Peyer's patch (tissue), 4 donors: Measurements from ENCODE around the gene ST7. TPM values are rescaled to one million over a fixed set of nuclear protein-coding genes. Genes with fewer than 3 reads are reported as not detected.
A peak's percentile ranks its signal among the peaks of the same experiment; 100 is the strongest.

Experiments
- DNase-seq, 3 donors: peaks; one replicate each; pipeline ENCODE4 v3.0.0-alpha.2; 2017 to 2019
- H3K27ac ChIP-seq, 4 donors: fragments of 200-600 bp; sonication (generic); one replicate each; pipeline ENCODE4 v1.5.1; 2016 to 2019
- H3K27me3 ChIP-seq, 2 donors: fragments of 200-600 bp; sonication (generic); one replicate each; pipeline ENCODE4 v1.5.1; 2019
- H3K36me3 ChIP-seq, 3 donors: fragments of 200-600 bp; sonication (generic); one replicate each; pipeline ENCODE4 v1.5.1; 2016 to 2019
- H3K4me1 ChIP-seq, 4 donors: fragments of 200-600 bp; sonication (generic); one replicate each; pipeline ENCODE4 v1.5.1; 2016 to 2019
- H3K4me3 ChIP-seq, 4 donors: fragments of 200-600 bp; sonication (generic); 1 replicate in 3 of 4; 2 replicates in 1 of 4; pipeline ENCODE4 v1.5.1; 2016 to 2019; ENCODE audit warnings: mild to moderate bottlenecking in 1 of 4
- H3K9me3 ChIP-seq, 4 donors: fragments of 200-600 bp; sonication (generic); one replicate each; pipeline ENCODE4 v1.5.1; 2016 to 2019; ENCODE audit warnings: mild to moderate bottlenecking in 1 of 4
- POLR2A ChIP-seq, 2 donors: fragments of 450-650 bp; IDR thresholded peaks; one replicate each; pipeline ENCODE4 v1.5.1; 2017; ENCODE audit warnings: antibody characterized with exemption in 2 of 2, mild to moderate bottlenecking in 2 of 2, moderate library complexity in 2 of 2
- total RNA-seq, 4 donors: library from RNA; depleted of rRNA; stranded (reverse); fragments of >200 nt; gene quantifications; one replicate each; pipeline ENCODE4 v1.1.0, GENCODE V29; 2016
- TF ChIP-seq, protein P1 (sequence below), 6 experiments: fragments of 450-650 bp in 4 of 6; fragments of 200-600 bp in 2 of 6; sonication (generic) in 1 of 6; IDR thresholded peaks; one replicate each; pipeline ENCODE4 v1.5.1; 2017 to 2019; ENCODE audit warnings: antibody characterized with exemption in 6 of 6, mild to moderate bottlenecking in 3 of 6, moderate library complexity in 1 of 6

ST7 gene
- total RNA-seq, 4 donors from 2014 or later = 26.8 to 39.6 (median 29.8) TPM

DNA sequence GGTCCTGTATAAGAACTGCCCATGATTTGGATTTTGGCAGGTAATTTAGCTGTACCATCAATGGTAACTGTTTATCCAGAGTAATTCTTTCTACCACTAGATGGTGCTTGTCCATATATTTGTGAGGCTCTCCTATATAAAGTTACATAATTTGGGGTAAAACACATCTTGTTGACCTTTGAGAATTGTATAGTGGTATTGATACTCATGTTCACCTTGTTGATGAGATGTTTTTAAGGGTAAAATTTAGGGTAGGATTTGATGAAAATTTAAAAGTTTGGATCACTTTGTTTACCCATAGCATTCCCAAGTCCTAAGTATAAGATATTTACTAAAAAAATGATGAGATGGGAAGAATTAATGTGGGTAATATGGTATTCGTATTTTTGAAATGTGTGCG is 31.6 kb downstream of the ST7 start:
- Histone ChIP-seq H3K9me3 (no peaks in the 10 kb centered on the region), H3K4me1 (no peaks in the 10 kb centered on the region), H3K4me3 (no peak overlapping the region), H3K27me3 (no peaks in the 10 kb centered on the region), H3K36me3 (no peaks in the 10 kb centered on the region), H3K27ac (no peak overlapping the region)
- TF ChIP-seq, protein P1, sequence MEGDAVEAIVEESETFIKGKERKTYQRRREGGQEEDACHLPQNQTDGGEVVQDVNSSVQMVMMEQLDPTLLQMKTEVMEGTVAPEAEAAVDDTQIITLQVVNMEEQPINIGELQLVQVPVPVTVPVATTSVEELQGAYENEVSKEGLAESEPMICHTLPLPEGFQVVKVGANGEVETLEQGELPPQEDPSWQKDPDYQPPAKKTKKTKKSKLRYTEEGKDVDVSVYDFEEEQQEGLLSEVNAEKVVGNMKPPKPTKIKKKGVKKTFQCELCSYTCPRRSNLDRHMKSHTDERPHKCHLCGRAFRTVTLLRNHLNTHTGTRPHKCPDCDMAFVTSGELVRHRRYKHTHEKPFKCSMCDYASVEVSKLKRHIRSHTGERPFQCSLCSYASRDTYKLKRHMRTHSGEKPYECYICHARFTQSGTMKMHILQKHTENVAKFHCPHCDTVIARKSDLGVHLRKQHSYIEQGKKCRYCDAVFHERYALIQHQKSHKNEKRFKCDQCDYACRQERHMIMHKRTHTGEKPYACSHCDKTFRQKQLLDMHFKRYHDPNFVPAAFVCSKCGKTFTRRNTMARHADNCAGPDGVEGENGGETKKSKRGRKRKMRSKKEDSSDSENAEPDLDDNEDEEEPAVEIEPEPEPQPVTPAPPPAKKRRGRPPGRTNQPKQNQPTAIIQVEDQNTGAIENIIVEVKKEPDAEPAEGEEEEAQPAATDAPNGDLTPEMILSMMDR (IDR thresholded peaks at IDR 0.05) = peak; percentile 36 to 70 (median 62)
- no peak for TF ChIP-seq POLR2A (IDR thresholded peaks at IDR 0.05)
- no peak for DNase-seq

DNA sequence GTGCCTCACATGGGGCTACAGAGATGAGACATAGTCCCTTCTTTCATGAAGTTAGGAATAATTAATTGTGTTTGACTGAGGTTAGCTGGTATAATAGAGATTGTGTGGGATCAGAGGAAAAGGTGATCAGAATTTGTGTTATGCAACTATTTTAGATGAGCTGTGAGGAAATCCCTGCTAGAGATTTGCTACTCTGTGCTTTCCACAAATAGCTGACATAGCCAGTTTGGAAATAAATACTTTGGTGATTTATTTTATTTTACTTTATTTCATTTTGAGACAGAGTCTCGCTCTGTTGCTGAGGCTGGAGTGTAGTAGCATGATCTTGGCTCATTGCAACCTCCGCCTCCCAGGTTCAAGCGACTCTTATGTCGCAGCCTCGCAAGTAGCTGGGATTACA is 32.3 kb downstream of the ST7 start:
- no peaks in the 10 kb centered on the region for H3K36me3 ChIP-seq
- no peak for TF ChIP-seq POLR2A (IDR thresholded peaks at IDR 0.05)
- TF ChIP-seq, protein P1 (IDR thresholded peaks at IDR 0.05) = no peak
- DNase-seq = no peak

DNA sequence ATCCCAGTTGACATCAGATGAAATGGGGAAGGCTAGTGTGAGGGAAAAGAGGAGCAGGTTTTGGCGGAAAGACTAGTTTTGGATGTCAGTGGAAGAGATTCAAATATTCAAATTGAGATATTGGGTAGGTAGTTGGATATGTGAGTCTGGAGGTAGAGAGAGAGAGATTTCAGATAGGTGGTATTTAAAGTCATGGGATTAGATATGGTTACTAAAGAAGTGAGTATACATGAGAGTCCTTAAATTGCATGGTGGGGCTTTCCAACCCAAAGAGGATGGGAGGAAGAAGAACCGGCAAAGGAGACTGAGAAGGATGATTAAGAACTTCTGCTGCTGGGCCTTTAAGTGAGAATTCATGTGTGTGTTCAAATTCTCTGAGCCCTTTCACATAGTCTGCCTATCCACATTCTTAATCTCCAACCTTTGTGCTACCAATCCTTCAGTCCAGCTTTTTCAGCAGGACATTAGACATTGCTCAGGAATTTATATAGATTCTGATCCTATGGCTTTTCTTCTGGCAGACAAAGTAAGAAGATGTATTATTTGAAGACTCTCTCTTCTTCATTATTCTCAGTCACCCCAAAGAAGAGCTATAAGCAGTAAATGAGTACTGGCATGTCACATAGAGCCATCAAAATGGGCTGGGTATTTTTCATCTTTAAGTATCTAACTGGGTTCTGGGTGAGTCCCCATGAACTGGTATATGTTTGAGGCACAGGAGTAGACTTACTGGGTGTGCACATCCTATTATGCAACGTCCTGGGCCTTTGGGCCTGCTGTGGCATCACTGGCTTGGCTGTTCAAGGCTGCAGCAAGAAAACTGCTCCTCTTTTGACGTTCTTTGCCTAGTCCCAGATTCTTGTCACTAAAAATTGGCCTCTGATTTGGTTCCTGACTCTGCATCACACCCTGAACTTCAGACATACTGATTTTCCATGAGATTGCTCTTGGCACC is 33.6 kb downstream of the ST7 start:
- no peak overlapping the region for H3K27ac ChIP-seq
- H3K27me3 ChIP-seq = no peaks in the 10 kb centered on the region
- no peak overlapping the region for H3K4me3 ChIP-seq
- H3K36me3 ChIP-seq = no peaks in the 10 kb centered on the region
- no peaks in the 10 kb centered on the region for H3K4me1 ChIP-seq
- DNase-seq = no peak
- TF ChIP-seq, protein P1 (IDR thresholded peaks at IDR 0.05) = no peak
- TF ChIP-seq POLR2A (IDR thresholded peaks at IDR 0.05) = no peak
- H3K9me3 ChIP-seq = no peaks in the 10 kb centered on the region

More for the DNA sequence above, 32.3 kb downstream of the ST7 start:
- no peaks in the 10 kb centered on the region for H3K27me3 ChIP-seq
- H3K4me1 ChIP-seq = no peaks in the 10 kb centered on the region
- no peak overlapping the region for H3K27ac ChIP-seq
- no peaks in the 10 kb centered on the region for H3K9me3 ChIP-seq
- H3K4me3 ChIP-seq = no peak overlapping the region

DNA sequence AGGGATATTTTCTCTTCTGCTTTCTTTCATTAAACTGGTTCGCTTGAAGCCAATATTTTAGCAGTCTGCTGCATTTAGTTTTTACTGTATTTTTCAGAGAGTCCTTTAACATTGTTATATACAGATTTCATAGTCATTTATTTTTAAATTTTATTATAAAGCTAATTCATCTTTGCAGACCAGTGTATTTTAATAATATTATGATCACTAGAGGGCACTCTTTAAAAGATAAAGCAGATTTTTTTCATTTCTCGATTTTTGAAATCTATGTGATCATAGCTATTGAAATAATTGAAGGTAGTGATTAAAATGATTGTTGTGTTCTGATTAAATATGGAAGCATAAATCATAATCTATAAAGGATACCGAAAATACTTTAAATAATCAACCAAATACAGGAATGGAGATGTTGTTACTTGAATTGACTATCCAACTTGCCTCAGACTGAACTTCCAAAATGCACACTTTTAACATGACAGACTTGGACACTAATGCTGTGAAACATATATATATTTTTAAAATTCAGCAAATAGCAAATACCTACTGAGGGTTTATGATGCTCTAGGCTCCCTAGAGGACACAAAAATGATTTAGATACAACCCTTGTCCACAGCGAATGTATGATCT is 35.2 kb downstream of the ST7 start:
- H3K4me3 ChIP-seq = no peak overlapping the region
- H3K27me3 ChIP-seq = no peaks in the 10 kb centered on the region
- H3K4me1 ChIP-seq = no peaks in the 10 kb centered on the region
- no peak overlapping the region for H3K27ac ChIP-seq
- no peaks in the 10 kb centered on the region for H3K9me3 ChIP-seq
- TF ChIP-seq, protein P1 (IDR thresholded peaks at IDR 0.05) = peak in 4 of 6 experiments; percentile 1 to 52 (median 24)
- TF ChIP-seq POLR2A (IDR thresholded peaks at IDR 0.05) = no peak
- no peak for DNase-seq
- no peaks in the 10 kb centered on the region for H3K36me3 ChIP-seq

DNA sequence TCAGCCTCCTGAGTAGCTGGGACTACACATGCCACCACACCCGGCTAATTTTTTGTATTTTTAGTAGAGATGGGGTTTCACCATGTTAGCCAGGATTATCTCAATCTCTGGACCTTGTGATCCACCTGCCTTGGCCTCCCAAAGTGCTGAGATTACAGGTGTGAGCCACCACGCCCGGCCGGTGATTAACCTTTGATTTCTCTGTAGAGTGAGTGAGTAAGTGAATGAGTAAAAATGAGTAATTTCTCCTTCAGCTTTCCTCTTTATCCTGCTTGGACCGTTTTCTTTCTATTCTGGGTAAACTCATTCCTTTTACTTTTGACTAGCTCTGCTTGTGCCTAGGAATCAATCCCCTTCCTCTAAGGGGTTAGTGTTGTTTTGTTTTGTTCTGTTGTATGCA is 36.8 kb downstream of the ST7 start:
- no peaks in the 10 kb centered on the region for H3K36me3 ChIP-seq
- no peaks in the 10 kb centered on the region for H3K9me3 ChIP-seq
- H3K4me1 ChIP-seq = no peaks in the 10 kb centered on the region
- peak in 1 of 3 donors; percentile 65 for DNase-seq
- no peaks in the 10 kb centered on the region for H3K27me3 ChIP-seq
- TF ChIP-seq POLR2A (IDR thresholded peaks at IDR 0.05) = no peak
- TF ChIP-seq, protein P1 (IDR thresholded peaks at IDR 0.05) = no peak
- H3K4me3 ChIP-seq = no peak overlapping the region
- no peak overlapping the region for H3K27ac ChIP-seq
